Head of caudate nucleus (tissue), 42 donors: Measurements from ENCODE around the gene SORCS2.
"Not testable (repeated sequence)": the region's sequence is repeated elsewhere in the genome, so short reads cannot be mapped to it uniquely, and the experiment has no call there.

Experiments
- DNase-seq, 42 donors: peaks; one replicate each; pipeline versions ENCODE4 v3.0.0 to v3.0.0-alpha.2; 2020 to 2021; ENCODE audit warnings: mixed read lengths in 7 of 42
- intact Hi-C: fragments of 100-400 bp; cut with DNase I; formaldehyde crosslinking; loops from one replicate; pipeline ENCODE4 v1.15.0; 2022

The SORCS2 gene

DNA sequence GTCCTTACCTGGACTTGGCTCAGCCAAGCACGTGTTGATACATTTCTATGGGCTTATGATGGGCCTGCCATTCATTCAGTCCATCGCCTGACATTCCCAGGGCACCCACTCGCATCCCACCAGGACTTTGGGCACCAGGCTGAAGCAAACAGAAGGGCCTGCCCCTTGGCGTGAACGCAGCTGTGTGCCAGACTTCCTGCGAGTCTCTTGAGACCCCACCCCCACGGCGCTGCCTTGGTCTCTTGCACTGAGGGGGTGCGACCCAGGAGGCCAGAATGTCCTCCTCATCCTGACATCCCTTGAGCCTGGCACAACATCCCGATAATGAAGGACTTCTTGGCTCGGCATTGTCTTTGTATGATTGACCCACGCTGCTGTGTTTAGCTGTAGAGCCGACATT lies 243.9 kb downstream of the SORCS2 start:
- intact Hi-C loops: no loop called here
- no peak for DNase-seq

DNA sequence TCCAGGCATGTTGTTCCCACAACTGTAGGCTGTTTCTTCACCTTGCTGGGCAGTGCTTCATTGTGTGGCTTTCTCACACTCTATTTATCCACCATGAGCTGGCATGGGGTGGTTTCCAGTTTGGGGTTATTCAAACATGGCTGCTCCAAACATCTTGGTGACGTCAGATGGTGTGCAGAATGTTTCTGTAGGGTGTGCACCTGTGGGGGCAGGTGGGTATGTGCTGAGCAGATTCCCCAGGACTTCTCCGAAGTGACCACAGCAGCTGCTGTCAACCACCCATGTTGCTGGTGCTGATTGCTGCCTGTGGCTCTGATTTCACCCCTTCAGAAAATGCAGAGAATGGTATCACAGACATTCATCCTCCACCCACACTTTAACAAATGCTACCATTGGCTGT lies 247.4 kb downstream of the SORCS2 start:
- no peak for DNase-seq

DNA sequence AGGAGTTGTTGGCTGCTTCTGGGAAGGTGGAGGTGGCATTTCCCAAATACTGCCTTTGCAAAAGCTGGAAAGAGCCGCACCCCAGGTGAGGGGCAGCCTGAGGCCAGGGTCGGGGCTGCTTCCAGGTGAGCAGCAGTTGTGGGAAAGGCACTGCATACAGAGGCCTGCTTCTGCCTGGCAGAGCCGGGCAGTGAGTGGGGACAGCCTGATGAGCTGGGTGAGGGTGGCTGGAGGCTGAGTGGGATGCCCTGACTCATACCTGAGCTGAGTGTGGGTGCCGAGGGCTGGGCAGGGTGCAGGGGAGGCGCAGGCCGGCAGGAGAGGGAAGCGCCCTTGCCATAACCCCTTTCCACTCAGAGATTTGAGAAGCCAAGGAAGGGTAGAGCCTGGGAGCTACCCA lies 248.9 kb downstream of the SORCS2 start:
- intact Hi-C loops: no loop called here

More for the DNA sequence above, 247.4 kb downstream of the SORCS2 start:
- intact Hi-C loops: no loop called here

DNA sequence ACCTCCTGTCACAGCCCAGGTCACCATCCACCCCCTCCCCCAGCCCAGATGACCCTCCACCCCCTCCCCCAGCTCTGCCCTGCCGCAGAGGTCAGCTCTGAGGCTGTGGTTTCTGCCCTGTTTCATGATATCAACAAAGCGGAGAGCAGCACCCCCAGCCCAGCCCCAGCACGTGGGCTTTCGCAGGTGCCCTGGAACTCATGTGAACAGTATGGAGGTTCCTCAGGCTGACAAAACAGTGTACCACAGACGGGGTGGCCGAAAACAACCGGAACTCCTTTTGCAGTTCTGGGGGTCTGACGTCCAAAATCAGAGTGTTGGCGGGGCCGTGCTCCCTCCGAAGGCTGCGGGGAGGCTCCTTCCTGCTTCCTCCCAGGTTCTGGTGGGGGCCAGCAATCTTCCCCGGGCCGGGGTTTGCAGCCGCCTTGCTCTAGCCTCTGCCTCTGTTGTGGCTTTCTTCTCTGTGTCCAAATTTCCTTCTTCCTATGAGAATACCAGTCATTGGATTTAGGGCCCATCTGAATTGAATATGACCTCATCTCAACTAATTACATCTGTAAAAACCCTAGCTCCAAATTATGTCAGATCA lies 250.3 kb downstream of the SORCS2 start:
- DNase-seq: no peak
- intact Hi-C loops: no loop called here

More for the DNA sequence above, 248.9 kb downstream of the SORCS2 start:
- peak in 13 of 42 donors; percentile 25 to 74 (median 36) for DNase-seq

DNA sequence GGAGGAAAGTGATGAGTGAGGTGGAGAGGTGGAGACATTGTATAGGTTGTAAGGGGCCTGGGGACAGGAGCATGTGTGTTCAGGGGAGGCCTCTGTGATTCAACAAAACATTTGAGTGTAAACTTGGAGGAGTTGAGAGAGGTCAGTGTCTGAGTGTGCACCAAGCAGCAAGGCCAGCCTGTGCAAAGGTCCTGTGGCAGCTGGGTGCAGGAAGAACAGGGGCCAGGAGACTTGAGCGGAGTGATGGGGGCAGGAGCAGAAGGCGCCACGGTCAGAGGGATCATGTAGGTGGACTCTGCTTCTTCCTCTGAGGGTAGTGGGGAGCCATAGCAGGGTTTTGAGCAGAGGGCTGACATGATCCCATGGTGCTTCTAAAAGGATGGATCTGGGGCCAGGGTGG lies 252.0 kb downstream of the SORCS2 start:
- intact Hi-C loops: no loop called here
- DNase-seq: no peak

DNA sequence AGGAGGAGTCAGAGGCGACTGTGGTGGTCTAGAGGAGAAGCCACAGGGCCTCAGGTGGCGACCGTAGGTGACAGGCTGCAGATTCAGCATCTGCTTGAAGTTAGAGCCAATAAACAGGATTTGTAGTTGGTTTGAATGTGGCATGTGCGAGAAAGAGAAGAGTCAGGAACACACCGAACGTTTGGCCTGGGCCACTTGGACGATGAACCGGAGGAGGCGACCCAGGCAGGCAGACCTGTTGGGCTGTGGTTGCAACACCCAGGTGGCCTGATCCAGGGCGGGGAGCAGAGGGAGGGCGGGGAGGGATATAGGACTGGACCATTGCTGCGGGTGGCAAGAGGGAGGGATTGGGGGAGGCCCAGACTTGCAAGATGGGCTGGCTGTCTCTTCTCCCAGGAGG lies 252.4 kb downstream of the SORCS2 start:
- intact Hi-C loops: no loop called here
- no peak for DNase-seq

DNA sequence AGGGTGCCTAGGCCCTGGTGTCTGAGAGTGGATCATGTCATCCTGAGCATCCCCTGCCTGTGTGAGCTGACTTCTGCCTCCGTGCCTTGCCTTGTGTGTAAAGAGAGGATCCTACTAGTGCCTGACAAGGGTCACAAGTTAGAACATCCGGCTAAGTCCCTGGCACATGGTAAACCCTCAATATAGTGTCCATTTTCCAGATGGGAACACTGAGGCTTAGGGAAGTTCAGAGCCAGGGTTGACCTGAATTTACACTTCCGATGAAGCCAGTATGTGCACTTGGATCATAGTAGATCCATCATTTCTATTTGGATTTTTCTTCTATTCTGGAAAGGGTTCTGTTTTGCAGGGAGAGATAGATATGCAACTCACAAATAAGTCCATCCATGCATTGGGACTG lies 254.9 kb downstream of the SORCS2 start:
- DNase-seq: no peak
- intact Hi-C loops: no loop called here

DNA sequence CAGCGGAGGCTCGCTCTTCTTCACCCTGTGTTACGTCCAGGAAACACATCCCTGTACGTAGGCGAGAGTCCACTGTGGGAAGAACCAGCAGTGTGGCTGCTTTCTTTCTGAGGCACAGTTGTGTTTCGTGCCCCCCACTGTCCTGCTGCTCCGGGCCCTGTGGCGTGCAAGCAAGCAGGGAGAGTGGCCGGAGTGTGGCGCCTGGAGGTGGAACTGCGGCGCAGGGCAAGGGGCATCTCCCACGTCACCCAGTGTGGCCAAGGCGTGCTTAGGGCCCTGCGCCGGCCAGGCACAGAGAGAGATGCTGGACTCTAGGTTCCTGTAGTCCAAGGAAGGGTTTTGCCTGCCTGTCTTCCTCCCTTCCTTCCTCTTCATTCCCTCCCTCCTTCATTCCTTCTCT lies 255.7 kb downstream of the SORCS2 start:
- intact Hi-C loops: no loop called here
- DNase-seq: no peak

DNA sequence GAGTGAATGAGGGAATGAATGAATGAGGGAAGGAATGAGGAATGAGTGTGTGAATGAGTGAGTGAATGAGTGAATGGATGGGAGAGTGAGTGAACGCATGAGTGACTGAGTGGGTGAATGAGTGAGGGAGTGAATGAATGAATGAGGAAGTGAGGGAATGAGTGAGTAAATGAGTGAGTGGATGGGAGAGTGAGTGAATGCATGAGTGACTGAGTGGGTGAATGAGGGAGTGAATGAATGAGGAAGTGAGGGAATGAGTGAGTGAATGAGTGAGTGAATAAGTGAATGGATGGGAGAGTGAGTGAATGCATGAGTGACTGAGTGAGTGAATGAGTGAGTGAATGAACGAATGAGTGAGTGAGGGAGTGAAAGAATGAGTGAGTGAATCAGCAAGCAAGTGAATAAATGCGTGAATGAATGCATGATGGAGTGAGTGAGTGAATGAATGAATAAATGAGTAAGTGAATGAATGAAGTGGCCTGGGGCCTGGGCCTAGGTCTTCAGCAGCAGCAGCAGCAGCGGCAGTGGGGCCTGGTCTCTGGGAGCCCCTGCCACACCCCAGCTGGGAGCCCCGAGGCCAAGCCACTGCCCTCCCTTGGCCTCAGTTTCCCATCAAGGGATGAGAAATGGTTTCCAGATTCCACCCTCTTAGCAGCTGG lies 258.6 kb downstream of the SORCS2 start:
- intact Hi-C loops: no loop called here
- DNase-seq: no peak

DNA sequence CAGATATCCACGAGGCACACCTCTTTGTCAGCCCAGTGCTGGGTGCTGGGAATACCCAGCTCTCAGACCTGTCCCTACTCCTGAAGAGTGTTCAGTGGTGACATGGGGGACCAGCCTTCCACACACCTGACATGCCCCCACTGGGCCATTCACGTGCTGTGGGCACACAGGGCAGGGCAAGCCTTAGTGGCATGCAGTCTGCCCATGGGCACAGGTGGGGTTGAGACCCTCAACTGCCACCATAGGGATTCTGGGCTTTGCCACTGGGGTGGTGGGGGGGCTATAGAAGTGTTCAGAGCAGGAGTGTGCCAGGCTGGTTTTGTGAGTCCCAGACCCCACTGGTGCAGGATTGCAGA lies 259.1 kb downstream of the SORCS2 start:
- intact Hi-C loops: no loop called here
- DNase-seq: no peak

DNA sequence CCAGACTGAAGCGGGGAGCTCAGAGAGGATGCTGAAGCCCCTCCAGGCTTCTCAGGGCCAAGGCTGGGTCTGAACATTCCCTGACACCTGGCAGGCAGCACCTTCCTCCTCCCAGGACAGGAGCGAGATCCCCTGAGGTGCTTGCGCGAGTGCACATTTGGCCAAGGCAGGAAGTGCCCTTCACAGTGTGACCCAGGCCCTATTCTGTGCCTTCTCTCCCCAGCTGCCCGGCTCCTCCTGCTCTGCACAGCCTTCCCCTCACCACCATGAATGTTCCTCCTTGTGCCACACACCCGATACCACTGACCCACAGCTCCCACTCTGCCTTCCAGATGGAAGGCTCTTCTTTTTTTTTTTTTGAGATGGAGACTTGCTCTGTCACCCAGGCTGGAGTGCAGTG lies 259.5 kb downstream of the SORCS2 start:
- intact Hi-C loops: no loop called here
- no peak for DNase-seq

DNA sequence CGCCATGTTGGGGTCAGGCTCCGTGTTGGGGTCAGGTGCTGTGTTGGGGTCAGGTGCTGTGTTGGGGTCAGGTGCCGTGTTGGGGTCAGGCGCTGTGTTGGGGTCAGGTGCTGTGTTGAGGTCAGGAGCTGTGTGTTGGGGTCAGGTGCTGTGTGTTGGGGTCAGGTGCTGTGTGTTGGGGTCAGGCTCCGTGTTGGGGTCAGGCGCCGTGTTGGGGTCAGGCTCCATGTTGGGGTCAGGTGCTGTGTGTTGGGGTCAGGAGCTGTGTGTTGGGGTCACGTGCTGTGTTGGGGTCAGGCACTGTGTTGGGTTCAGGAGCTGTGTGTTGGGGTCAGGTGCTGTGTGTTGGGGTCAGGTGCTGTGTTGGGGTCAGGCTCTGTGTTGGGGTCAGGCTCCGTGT lies 260.5 kb downstream of the SORCS2 start:
- DNase-seq, intact Hi-C loops: not testable (repeated sequence)

DNA sequence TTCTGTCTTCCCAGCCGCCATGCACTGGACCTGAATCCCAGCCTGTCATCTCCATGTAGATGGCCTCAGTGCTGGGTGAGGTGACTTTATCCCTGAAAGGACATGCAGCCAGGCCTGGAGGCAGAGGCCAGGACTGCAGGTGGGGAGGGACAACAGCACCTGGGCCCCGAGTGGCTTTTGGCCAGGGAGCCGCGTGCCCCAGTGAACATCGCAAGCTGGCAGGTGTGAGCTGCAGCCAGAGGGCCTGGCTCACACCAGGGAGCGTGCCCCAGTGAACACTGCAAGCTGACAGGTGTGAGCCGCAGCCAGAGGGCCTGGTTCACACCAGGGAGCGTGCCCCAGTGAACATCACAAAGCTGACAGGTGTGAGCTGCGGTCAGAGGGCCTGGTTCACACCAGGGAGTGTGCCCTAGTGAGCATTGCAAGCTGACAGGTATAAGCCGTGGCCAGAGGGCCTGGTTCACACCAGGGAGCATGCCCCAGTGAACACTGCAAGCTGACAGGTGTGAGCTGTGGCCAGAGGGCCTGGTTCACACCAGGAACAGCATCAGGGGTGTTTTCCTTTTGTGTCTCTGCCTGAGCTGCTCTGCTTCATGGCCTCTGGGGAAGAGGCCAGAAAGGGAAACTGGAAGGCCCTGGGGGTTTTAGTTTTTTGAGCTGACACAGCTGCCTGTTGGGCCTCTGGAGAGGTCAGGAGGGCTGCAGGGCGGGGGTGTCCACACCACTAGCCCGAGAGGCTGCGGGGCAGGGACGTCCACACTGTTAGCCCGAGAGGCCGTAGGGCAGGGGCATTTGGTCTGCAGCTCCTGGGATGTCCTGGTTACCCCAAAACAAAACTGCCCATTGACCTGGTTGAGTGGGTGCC lies 265.1 kb downstream of the SORCS2 start:
- DNase-seq: no peak
- intact Hi-C loops: no loop called here

DNA sequence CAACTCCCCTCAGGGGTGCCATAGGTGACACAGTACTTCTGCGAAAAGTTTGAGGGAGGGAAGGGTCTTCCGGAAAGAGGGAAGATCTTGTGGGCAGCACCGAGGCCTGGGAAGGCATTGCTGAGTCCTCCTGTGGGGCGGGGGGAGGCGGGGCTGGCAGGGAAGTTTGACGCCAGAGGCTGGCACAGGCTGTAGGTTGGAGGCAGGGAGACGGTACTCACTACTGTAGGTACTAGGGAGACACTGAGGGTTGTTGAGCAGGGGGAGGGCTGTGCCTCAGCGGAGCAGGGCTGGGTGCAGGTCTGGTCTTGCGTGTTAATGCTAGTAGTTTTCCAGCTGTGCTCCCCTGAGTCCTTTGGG lies 265.7 kb downstream of the SORCS2 start:
- DNase-seq: no peak
- intact Hi-C loops: no loop called here

DNA sequence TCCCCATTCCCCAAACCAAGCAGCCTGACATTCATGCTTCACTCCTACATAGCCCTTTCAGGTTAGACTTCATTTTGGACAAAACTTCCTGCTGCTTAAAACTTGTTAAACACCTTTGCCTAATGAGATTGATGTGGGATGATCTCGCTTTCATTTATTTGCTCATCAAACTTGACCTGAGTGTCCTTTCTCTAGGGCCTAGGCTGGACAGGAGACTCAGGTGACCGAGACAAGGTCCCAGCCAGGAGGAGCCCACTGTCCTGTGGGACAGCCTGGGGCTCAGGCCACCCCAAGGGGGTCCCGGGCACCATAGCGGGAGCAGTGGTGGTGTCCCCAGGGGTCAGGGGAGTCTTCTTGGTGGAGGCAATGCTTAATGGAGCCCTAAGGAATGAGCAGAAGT lies 266.1 kb downstream of the SORCS2 start:
- DNase-seq: no peak
- intact Hi-C loops: no loop called here

DNA sequence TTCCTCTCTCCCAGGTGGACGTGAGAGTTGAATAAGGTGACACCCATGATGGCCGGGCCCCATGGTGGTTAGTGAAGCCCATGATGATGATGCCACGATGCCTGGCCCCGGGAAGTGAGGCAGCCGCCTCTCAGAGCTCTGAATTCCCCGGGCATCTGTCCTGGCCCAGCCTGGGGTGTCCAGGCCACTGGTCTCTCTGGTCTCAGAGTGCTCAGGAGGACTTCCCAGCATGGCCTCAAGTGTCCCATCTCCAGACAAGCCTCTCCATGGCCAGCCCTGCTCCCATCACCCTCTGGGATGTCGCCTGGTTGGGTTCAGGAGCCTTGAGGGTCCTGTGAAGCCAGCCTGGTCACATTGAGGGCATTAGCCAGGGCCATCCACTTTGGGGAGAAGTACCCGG lies 267.1 kb downstream of the SORCS2 start:
- intact Hi-C loops: no loop called here
- DNase-seq: no peak

DNA sequence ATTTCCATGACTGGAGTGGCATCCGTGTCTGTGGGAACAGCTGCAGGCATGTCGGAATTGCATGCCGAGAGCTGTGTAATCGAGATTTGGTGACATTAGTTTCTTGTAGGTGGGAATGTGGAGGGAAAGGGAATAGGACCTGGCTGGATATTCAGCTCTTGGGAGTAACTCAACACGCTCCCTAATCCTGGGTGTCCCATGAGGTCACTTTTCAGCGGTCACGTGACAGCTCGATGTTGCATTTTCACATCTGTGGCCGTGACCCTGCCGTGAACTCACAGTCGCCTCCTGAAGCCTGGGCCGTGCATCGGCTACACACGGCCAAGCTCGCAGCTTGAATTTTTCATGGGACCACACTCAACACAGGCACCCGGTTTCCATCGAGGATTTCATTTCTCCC lies 268.2 kb downstream of the SORCS2 start:
- peak in 1 of 42 donors; percentile 72 for DNase-seq
- intact Hi-C loops: loop anchor here (2.0 to 5.0 kb wide), 2 partner anchors 257 to 266 kb away; no protein-coding TSS in a partner anchor

DNA sequence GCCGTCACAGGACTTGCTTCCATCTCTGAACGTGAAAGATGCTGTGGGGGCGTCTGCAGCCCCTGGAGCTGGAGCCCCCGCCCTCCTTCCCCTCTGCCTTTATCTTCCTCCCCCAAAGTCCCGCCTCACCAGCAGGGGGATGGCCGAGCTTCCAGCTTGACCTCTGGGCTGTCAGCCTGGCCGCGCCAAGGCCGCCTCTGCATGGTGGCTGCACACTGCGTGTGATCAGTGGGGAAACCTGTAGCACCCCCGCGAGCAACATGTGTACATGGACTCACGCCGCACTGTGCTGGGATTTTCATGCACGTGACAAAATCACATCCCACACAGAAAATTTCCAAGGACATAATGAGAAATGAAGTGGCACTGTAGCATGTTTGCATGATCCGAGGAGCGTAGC lies 268.9 kb downstream of the SORCS2 start:
- no peak for DNase-seq
- intact Hi-C loops: loop anchor here (2.0 to 5.0 kb wide), 2 partner anchors 256 to 266 kb away; no protein-coding TSS in a partner anchor

DNA sequence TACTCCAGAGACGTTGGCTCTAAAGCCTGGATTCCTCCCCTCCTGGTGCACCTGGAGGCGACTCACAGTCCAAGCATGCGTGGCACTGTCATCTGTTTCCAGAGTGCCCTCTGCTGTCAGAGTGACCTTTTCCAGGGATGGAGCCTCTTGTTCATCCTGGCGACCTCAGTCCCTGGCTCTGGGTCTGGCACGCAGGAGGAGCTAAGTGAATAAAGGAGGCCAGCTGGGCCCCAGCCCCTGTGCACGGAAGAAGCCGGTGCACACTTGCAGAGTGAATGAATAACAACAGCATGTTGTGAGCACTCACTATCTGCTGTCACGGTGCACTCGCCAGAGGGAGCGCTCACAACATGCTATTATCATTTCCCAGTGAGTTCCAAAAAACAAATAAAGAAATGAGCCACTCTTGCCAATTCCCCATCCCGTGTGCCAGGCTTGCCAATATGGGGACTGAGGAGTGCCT lies 270.2 kb downstream of the SORCS2 start:
- intact Hi-C loops: loop anchor here (5.0 kb wide), 1 partner anchor 255 kb away; no protein-coding TSS in a partner anchor
- peak in 37 of 42 donors; percentile 29 to 78 (median 60) for DNase-seq
